HepG2 (cell line): ENCODE measurements around the gene KCTD5. TPM values are rescaled to one million over a fixed set of nuclear protein-coding genes. Genes with fewer than 3 reads are reported as not detected.

Experiments used
- ARID5B ChIP-seq: IDR thresholded peaks from 2 replicates; pipeline ENCODE4 v1.4.0; 2020; ENCODE audit warnings: mild to moderate bottlenecking, missing genetic modification reagents
- ARNT2 ChIP-seq: sonication (generic); formaldehyde crosslinking; IDR thresholded peaks from 2 replicates; pipeline ENCODE4 v1.8.0; 2022; ENCODE audit warnings: mild to moderate bottlenecking, low read depth, missing genetic modification reagents, moderate library complexity
- GTF3A ChIP-seq: sonication (generic); formaldehyde crosslinking; conservative IDR thresholded peaks from 2 replicates; pipeline ENCODE4 v1.4.0; 2020; ENCODE audit warnings: mild to moderate bottlenecking, missing genetic modification reagents
- PAF1 ChIP-seq: IDR thresholded peaks from 2 replicates; pipeline ENCODE4 v1.6.1; 2016; ENCODE audit warnings: missing genetic modification reagents, missing compliant biosample characterization
- PITX1 ChIP-seq: sonication (generic); formaldehyde crosslinking; IDR thresholded peaks from 2 replicates; pipeline ENCODE4 v1.5.1; 2020; ENCODE audit warnings: mild to moderate bottlenecking, missing genetic modification reagents
- SIN3A ChIP-seq: IDR thresholded peaks from 2 replicates; pipeline ENCODE4 v1.6.1; 2011; ENCODE audit warnings: low read depth, mild to moderate bottlenecking, control low read depth, low read length, borderline replicate concordance
- TFDP2 ChIP-seq: sonication (generic); formaldehyde crosslinking; IDR thresholded peaks from 2 replicates; pipeline ENCODE4 v1.4.0; 2020; ENCODE audit warnings: missing genetic modification reagents
- ZNF234 ChIP-seq: sonication (generic); formaldehyde crosslinking; conservative IDR thresholded peaks from 2 replicates; pipeline ENCODE4 v1.5.1; 2020; ENCODE audit warnings: mild to moderate bottlenecking, missing genetic modification reagents
- ZNF318 ChIP-seq: sonication (generic); formaldehyde crosslinking; IDR thresholded peaks from 2 replicates; pipeline ENCODE4 v1.4.0; 2020; ENCODE audit warnings: mild to moderate bottlenecking, missing genetic modification reagents
- ZNF343 ChIP-seq: sonication (generic); formaldehyde crosslinking; IDR thresholded peaks from 2 replicates; pipeline ENCODE4 v1.4.0; 2020; ENCODE audit warnings: mild to moderate bottlenecking, missing genetic modification reagents
- ZNF567 ChIP-seq: sonication (generic); formaldehyde crosslinking; IDR thresholded peaks from 2 replicates; pipeline ENCODE4 v1.8.1; 2023; ENCODE audit warnings: mild to moderate bottlenecking, missing genetic modification reagents, borderline replicate concordance
- ZNF569 ChIP-seq: sonication (generic); formaldehyde crosslinking; IDR thresholded peaks from 2 replicates; pipeline ENCODE4 v1.5.0; 2020; ENCODE audit warnings: mild to moderate bottlenecking, missing genetic modification reagents, moderate library complexity, borderline replicate concordance
- ZNF724P ChIP-seq: sonication (generic); formaldehyde crosslinking; IDR thresholded peaks from 2 replicates; pipeline ENCODE4 v1.8.0; 2022; ENCODE audit warnings: missing genetic modification reagents, borderline replicate concordance
- ZNF800 ChIP-seq: sonication (generic); formaldehyde crosslinking; IDR thresholded peaks from 2 replicates; pipeline ENCODE4 v1.4.0; 2020; ENCODE audit warnings: missing genetic modification reagents
- polyA plus RNA-seq, 8 experiments: library from polyadenylated mRNA; depleted of rRNA in 3 of 8; stranded (reverse) in 7 of 8; unstranded in 1 of 8; fragments of >200 nt; fragmentation: Illumina TruSeq in 4 of 8; extraction: Trizol in 4 of 8; gene quantifications; 2 replicates each; pipeline versions ENCODE4 v1.2.1 to v1.2.3, GENCODE V29; 2011 to 2016; ENCODE audit warnings: low read depth in 4 of 8, missing spikeins in 1 of 8, mixed read lengths in 1 of 8; ENCODE audit not compliant: insufficient read depth in 1 of 8
- total RNA-seq, 5 experiments: library from RNA; depleted of rRNA; stranded (reverse); fragments of >200 nt; fragmentation: Illumina TruSeq; extraction: Trizol; gene quantifications; 2 replicates each; pipeline ENCODE4 v1.2.3, GENCODE V29; 2016; ENCODE audit warnings: low read depth in 1 of 5

KCTD5 gene
- total and polyA plus RNA-seq, 2 of the 13 experiments (the other 11 are each of a cell fraction or from before 2014, with no cell fraction given): 25.4 to 29.8 TPM

- TF ChIP-seq ZNF724P (CRISPR knock-in tag) (no peak; the same call in 1 of the 2 replicates), ARID5B (CRISPR knock-in tag) (no peak; the same call in none of the 2 replicates), ZNF343 (CRISPR knock-in tag) (no peak), TFDP2 (CRISPR knock-in tag) (no peak; the same call in 1 of the 2 replicates), PAF1 (no peak; the same call in 1 of the 2 replicates), ZNF318 (CRISPR knock-in tag) (no peak; the same call in 1 of the 2 replicates), SIN3A (0 out of 2 replicates have a peak, but pooled peaks have one; percentile 85), GTF3A (CRISPR knock-in tag) (no peak), ZNF569 (CRISPR knock-in tag) (no peak), ZNF800 (CRISPR knock-in tag) (no peak), ARNT2 (CRISPR knock-in tag) (no peak), PITX1 (CRISPR knock-in tag) (no peak), ZNF234 (CRISPR knock-in tag) (no peak), ZNF567 (CRISPR knock-in tag) (no peak)
These were observed 69.3 kb downstream of the KCTD5 start (continued) for GRCh38 chr16:2751577-2752034.
